ENCODE results near the gene THRB. TPM values are rescaled to one million over a fixed set of nuclear protein-coding genes. Genes with fewer than 3 reads are reported as not detected.

The THRB gene
- total RNA-seq, 3 donors from 2014 or later = 29.8 to 40.2 (median 39.2) TPM

DNA sequence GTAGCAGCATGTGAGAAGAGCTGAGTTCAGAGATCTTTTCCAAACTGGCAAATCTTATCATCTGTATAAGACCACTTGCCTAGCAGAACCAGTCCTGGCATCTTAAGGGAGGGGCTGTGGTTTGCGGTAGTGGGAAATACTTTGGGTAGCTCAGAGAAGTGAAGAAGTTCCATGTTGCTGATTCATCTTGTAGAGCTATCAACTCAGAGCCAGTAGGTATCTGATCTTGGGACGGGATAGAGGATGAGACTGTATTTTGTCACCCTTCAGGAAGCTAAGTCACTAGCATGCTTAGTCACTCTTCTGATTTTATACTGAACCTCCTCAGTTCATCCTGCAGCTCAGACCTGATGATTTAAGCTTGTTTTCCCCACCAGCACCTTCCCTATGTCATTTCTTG lies 338.2 kb downstream of the THRB start:
- intact Hi-C loops (cut with DNase I; ENCODE audit: low total_unique reads) = no loop called here
- Histone ChIP-seq H3K36me3 (no peaks in the 10 kb centered on the region), H3K27ac (no peak overlapping the region), H3K4me1 (no peaks in the 10 kb centered on the region), H3K27me3 (no peaks in the 10 kb centered on the region), H3K4me3 (no peak overlapping the region), H3K9me3 (no peaks in the 10 kb centered on the region)
- TF ChIP-seq CTCF (IDR thresholded peaks at IDR 0.05) (no peak), POLR2AphosphoS5 (IDR thresholded peaks at IDR 0.05) (no peak), POLR2A (IDR thresholded peaks at IDR 0.05) (no peak)
- DNase-seq (ENCODE audit: low spot score in 2 of 2) = no peak

DNA sequence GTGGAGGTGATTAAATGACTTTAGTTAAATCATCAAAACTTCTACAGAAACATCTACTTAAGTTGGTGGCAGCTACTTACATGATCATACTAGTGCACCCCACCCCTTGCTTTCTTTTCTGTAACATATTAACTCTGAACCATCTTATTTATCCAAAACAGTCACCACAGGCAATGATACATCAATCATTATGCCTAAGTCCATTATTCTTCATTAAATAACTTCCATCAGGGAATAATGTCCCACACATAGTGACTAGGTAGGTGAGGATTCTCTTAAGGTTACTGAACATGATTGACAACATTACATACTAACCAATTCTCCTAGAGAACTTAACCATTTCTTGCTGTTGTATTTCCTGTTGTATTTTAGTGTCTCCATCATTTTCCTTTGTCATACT lies 339.4 kb downstream of the THRB start:
- H3K9me3 ChIP-seq = no peaks in the 10 kb centered on the region
- intact Hi-C loops (cut with DNase I; ENCODE audit: low total_unique reads) = no loop called here
- TF ChIP-seq POLR2A (IDR thresholded peaks at IDR 0.05) = no peak
- no peak for TF ChIP-seq POLR2AphosphoS5 (IDR thresholded peaks at IDR 0.05)
- no peak for TF ChIP-seq CTCF (IDR thresholded peaks at IDR 0.05)

GRCh38 chr3:24154781-24155180 lies 339.9 kb downstream of the THRB start:
- no peaks in the 10 kb centered on the region for H3K36me3 ChIP-seq
- DNase-seq (ENCODE audit: low spot score in 2 of 2) = no peak
- H3K9me3 ChIP-seq = no peaks in the 10 kb centered on the region
- no peaks in the 10 kb centered on the region for H3K27me3 ChIP-seq
- H3K4me1 ChIP-seq = no peaks in the 10 kb centered on the region
- no peak overlapping the region for H3K4me3 ChIP-seq
- H3K27ac ChIP-seq = no peak overlapping the region
- no peak for TF ChIP-seq POLR2AphosphoS5 (IDR thresholded peaks at IDR 0.05)
- no peak for TF ChIP-seq POLR2A (IDR thresholded peaks at IDR 0.05)
- no peak for TF ChIP-seq CTCF (IDR thresholded peaks at IDR 0.05)
- intact Hi-C loops (cut with DNase I; ENCODE audit: low total_unique reads) = no loop called here

More for the DNA sequence above, 339.4 kb downstream of the THRB start:
- Histone ChIP-seq H3K27ac (no peak overlapping the region), H3K4me1 (no peaks in the 10 kb centered on the region), H3K27me3 (no peaks in the 10 kb centered on the region), H3K4me3 (no peak overlapping the region), H3K36me3 (no peaks in the 10 kb centered on the region)
- no peak for DNase-seq (ENCODE audit: low spot score in 2 of 2)

DNA sequence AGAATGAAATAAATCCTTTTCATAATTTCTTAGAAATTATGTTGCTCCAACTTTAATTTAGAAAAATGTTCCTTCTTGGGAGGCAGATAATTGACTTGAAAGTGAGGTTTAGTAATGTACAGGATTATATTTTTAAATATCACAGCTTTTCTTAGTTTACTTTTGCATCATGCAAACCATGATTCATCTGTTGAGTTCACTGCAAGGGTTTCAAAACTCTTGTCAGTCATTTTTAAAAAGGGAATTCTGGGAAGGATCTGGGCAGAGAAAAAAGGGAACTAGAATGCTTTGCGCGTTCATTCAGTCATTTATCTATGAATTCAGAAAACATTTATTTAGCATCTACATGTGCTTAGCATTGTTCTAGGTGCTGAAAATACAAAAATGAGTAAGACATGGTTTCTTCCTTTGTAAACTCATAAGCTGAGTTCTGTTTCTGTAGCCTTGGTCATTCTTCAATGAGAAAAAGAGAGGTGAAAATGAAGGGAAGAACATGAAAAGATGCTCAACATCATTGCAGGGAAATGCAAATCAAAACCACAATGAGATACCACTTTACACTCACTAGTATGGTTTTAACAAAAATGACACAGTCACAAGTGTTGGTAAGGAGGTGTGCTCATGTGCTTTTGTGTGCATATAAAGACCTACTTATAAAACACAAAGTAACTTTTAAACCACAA lies 340.5 kb downstream of the THRB start:
- no peaks in the 10 kb centered on the region for H3K9me3 ChIP-seq
- H3K4me1 ChIP-seq = no peaks in the 10 kb centered on the region
- DNase-seq (ENCODE audit: low spot score in 2 of 2) = no peak
- intact Hi-C loops (cut with DNase I; ENCODE audit: low total_unique reads) = no loop called here
- H3K36me3 ChIP-seq = no peaks in the 10 kb centered on the region
- no peak overlapping the region for H3K4me3 ChIP-seq
- H3K27me3 ChIP-seq = no peaks in the 10 kb centered on the region
- no peak overlapping the region for H3K27ac ChIP-seq
- no peak for TF ChIP-seq POLR2AphosphoS5 (IDR thresholded peaks at IDR 0.05)
- no peak for TF ChIP-seq CTCF (IDR thresholded peaks at IDR 0.05)

DNA sequence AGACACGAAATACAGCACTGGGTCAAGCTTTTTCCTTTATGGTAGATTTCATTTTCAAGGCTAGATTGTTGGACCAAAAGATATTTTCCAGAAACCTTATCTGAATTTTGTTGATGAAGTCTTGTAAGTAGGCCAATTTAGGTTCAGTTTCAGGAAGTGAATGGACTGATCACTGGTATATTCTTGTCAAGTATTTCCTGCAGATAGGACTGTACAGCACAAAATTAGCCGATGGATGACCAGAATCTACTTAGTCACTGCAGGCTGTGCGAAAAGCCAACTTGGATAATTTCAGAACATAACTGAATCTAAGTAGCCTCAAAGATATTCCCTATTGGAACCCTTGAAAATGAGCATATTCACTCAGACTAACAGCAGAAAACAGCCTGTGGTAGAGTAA lies 343.1 kb downstream of the THRB start:
- no peaks in the 10 kb centered on the region for H3K27me3 ChIP-seq
- H3K4me1 ChIP-seq = no peaks in the 10 kb centered on the region
- no peaks in the 10 kb centered on the region for H3K36me3 ChIP-seq
- intact Hi-C loops (cut with DNase I; ENCODE audit: low total_unique reads) = no loop called here
- H3K27ac ChIP-seq = no peak overlapping the region
- DNase-seq (ENCODE audit: low spot score in 2 of 2) = no peak
- no peaks in the 10 kb centered on the region for H3K9me3 ChIP-seq
- no peak overlapping the region for H3K4me3 ChIP-seq
- TF ChIP-seq CTCF (IDR thresholded peaks at IDR 0.05) = no peak
